Stomach (tissue), 9 donors: ENCODE results near the gene CCDC174. TPM values are rescaled to one million over a fixed set of nuclear protein-coding genes. Genes with fewer than 3 reads are reported as not detected.

Source experiments
- DNase-seq, 2 donors: peaks; one replicate each; pipeline versions ENCODE4 v3.0.0 to v3.0.0-alpha.2; 2013 to 2019
- H3K27ac ChIP-seq, 5 donors: fragments of 200-600 bp in 4 of 5; sonication (generic) in 4 of 5; one replicate each; pipeline ENCODE4 v1.5.1; 2013 to 2019; ENCODE audit warnings: mild to moderate bottlenecking in 1 of 5, moderate library complexity in 1 of 5
- H3K27me3 ChIP-seq, 3 donors: fragments of 200-600 bp; sonication (generic); one replicate each; pipeline ENCODE4 v1.5.1; 2017 to 2019; ENCODE audit warnings: mixed run types in 1 of 3
- H3K36me3 ChIP-seq, 4 donors: fragments of 200-600 bp; sonication (generic); 1 replicate in 3 of 4; 2 replicates in 1 of 4; pipeline ENCODE4 v1.5.1; 2016 to 2019
- H3K4me1 ChIP-seq, 4 donors: fragments of 200-600 bp; sonication (generic); one replicate each; pipeline ENCODE4 v1.5.1; 2016 to 2019
- H3K4me3 ChIP-seq, 4 donors: fragments of 200-600 bp; sonication (generic) in 3 of 4; one replicate each; pipeline ENCODE4 v1.5.1; 2016 to 2019; ENCODE audit warnings: mild to moderate bottlenecking in 1 of 4
- H3K9me3 ChIP-seq, 4 donors: fragments of 200-600 bp; sonication (generic); one replicate each; pipeline ENCODE4 v1.5.1; 2016 to 2019
- EP300 ChIP-seq: sonication (generic); formaldehyde crosslinking; IDR thresholded peaks from one replicate; pipeline ENCODE4 v1.6.1; 2017; ENCODE audit warnings: antibody characterized with exemption
- POLR2A ChIP-seq, 4 donors: fragments of 450-650 bp; IDR thresholded peaks; one replicate each; pipeline ENCODE4 v1.6.1; 2016; ENCODE audit warnings: antibody characterized with exemption in 4 of 4, control low read depth in 2 of 4, mild to moderate bottlenecking in 1 of 4, moderate library complexity in 1 of 4
- POLR2AphosphoS5 ChIP-seq, 3 donors: sonication (generic); formaldehyde crosslinking; IDR thresholded peaks; one replicate each; pipeline ENCODE4 v1.6.1; 2016; ENCODE audit warnings: antibody characterized with exemption in 3 of 3
- WGBS, 5 donors: extraction: QIAGEN DNeasy Blood & Tissue Kit in 3 of 5; methylation state at CpG; one replicate each; pipeline versions ENCODE4 v1.1.5 to v1.1.7; 2013 to 2018; 5-methylcytosine and 5-hydroxymethylcytosine counted together
- intact Hi-C: fragments of 100-400 bp; cut with DNase I; formaldehyde crosslinking; loops from one replicate; pipeline ENCODE4 v1.15.1; 2023; ENCODE audit warnings: low total_unique reads
- polyA plus RNA-seq, 3 donors: library from polyadenylated mRNA; stranded (reverse); fragments of 200-250 nt; gene quantifications; one replicate each; pipeline ENCODE4 v1.2.3, GENCODE V29; 2013
- total RNA-seq, 5 donors: library from RNA; depleted of rRNA; stranded (reverse); fragments of >200 nt; gene quantifications; one replicate each; pipeline versions ENCODE4 v1.1.0 to v1.2.3, GENCODE V29; 2014 to 2016
- TF ChIP-seq, protein P1 (sequence below), 7 experiments: fragments of 450-650 bp in 4 of 7; fragments of 200-600 bp in 3 of 7; sonication (generic) in 3 of 7; IDR thresholded peaks; one replicate each; pipeline ENCODE4 v1.5.1; 2016 to 2019; ENCODE audit warnings: antibody characterized with exemption in 7 of 7, control low read depth in 2 of 7, mild to moderate bottlenecking in 1 of 7
- donor health status: healthy with polysubstance abuse.
- donor health status: Bipolar disorder and iron deficiency.
- donor health status: healthy.

The CCDC174 gene
- total and polyA plus RNA-seq, 8 donors = 8.5 to 44.0 (median 19.2) TPM

GRCh38 chr3:14636496-14637087 lies 15.0 kb upstream of the CCDC174 start:
- 56 to 75% (median 73%) methylated on average over 4 of the region's 4 CpGs for WGBS, 5 donors

GRCh38 chr3:14640157-14640562 lies 11.4 kb upstream of the CCDC174 start:
- WGBS, 5 donors = 25 to 59% (median 47%) methylated on average over 10 of the region's 10 CpGs
- no peak overlapping the region for H3K4me3 ChIP-seq
- no peak overlapping the region for H3K27ac ChIP-seq
- H3K36me3 ChIP-seq = no peaks in the 10 kb centered on the region
- no peaks in the 10 kb centered on the region for H3K4me1 ChIP-seq
- TF ChIP-seq EP300 = no peak
- TF ChIP-seq POLR2A (IDR thresholded peaks at IDR 0.05) = no peak
- TF ChIP-seq, protein P1, sequence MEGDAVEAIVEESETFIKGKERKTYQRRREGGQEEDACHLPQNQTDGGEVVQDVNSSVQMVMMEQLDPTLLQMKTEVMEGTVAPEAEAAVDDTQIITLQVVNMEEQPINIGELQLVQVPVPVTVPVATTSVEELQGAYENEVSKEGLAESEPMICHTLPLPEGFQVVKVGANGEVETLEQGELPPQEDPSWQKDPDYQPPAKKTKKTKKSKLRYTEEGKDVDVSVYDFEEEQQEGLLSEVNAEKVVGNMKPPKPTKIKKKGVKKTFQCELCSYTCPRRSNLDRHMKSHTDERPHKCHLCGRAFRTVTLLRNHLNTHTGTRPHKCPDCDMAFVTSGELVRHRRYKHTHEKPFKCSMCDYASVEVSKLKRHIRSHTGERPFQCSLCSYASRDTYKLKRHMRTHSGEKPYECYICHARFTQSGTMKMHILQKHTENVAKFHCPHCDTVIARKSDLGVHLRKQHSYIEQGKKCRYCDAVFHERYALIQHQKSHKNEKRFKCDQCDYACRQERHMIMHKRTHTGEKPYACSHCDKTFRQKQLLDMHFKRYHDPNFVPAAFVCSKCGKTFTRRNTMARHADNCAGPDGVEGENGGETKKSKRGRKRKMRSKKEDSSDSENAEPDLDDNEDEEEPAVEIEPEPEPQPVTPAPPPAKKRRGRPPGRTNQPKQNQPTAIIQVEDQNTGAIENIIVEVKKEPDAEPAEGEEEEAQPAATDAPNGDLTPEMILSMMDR (IDR thresholded peaks at IDR 0.05) = no peak
- TF ChIP-seq POLR2AphosphoS5 (IDR thresholded peaks at IDR 0.05) = no peak
- DNase-seq = no peak
- intact Hi-C loops = no loop called here
- H3K9me3 ChIP-seq = no peaks in the 10 kb centered on the region
- H3K27me3 ChIP-seq = peaks cover 0 to 64% (median 14%) of the 10 kb centered on the region in 3 donors

More at GRCh38 chr3:14636496-14637087, 15.0 kb upstream of the CCDC174 start:
- H3K4me3 ChIP-seq = no peak overlapping the region
- no peaks in the 10 kb centered on the region for H3K9me3 ChIP-seq
- no peak overlapping the region for H3K27ac ChIP-seq
- TF ChIP-seq, protein P1 (IDR thresholded peaks at IDR 0.05) = no peak
- TF ChIP-seq EP300 (no peak), POLR2A (IDR thresholded peaks at IDR 0.05) (no peak), POLR2AphosphoS5 (IDR thresholded peaks at IDR 0.05) (no peak)
- intact Hi-C loops = no loop called here
- H3K36me3 ChIP-seq = no peaks in the 10 kb centered on the region
- DNase-seq = no peak
- H3K27me3 ChIP-seq = peaks cover 0 to 40% (median 11%) of the 10 kb centered on the region in 3 donors
- H3K4me1 ChIP-seq = peaks cover 0 to 4% (median 0%) of the 10 kb centered on the region in 4 donors

- Histone ChIP-seq H3K4me1 (no peaks in the 10 kb centered on the region), H3K27me3 (peaks cover 0 to 64% (median 14%) of the 10 kb centered on the region in 3 donors), H3K36me3 (no peaks in the 10 kb centered on the region), H3K27ac (no peak overlapping the region), H3K4me3 (no peak overlapping the region), H3K9me3 (no peaks in the 10 kb centered on the region)
- intact Hi-C loops = no loop called here
- no peak for DNase-seq
- no peak for TF ChIP-seq EP300
- TF ChIP-seq POLR2A (IDR thresholded peaks at IDR 0.05) = no peak
- TF ChIP-seq, protein P1 (IDR thresholded peaks at IDR 0.05) = no peak
- TF ChIP-seq POLR2AphosphoS5 (IDR thresholded peaks at IDR 0.05) = no peak
- 15 to 28% (median 17%) methylated on average over 2 of the region's 2 CpGs for WGBS, 5 donors
Measured at GRCh38 chr3:14640734-14641133, 10.8 kb upstream of the CCDC174 start.

DNA sequence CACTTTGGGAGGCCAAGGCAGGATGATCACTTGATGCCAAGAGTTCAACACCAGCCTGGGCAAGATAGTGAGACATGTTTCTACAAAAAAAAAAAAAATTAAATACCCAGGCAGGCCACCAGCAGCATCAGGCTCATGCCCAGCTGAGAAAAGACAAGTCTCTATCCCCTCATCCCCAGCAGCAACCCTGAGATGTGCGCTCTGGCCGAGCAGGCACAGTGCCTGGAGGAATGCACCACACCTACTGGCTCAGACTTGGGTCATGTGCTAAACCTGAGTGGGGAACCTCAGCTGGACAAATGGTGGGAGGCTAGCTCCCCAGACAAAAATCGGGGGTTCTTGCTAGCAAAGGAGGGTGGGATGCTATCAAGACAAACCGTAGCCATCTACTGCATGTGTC lies 10.2 kb upstream of the CCDC174 start:
- H3K27me3 ChIP-seq = peaks cover 0 to 59% (median 14%) of the 10 kb centered on the region in 3 donors
- no peaks in the 10 kb centered on the region for H3K4me1 ChIP-seq
- TF ChIP-seq EP300 = no peak
- TF ChIP-seq POLR2AphosphoS5 (IDR thresholded peaks at IDR 0.05) = no peak
- TF ChIP-seq, protein P1 (IDR thresholded peaks at IDR 0.05) = no peak
- TF ChIP-seq POLR2A (IDR thresholded peaks at IDR 0.05) = no peak
- no peaks in the 10 kb centered on the region for H3K36me3 ChIP-seq
- WGBS, 5 donors = 70 to 94% (median 84%) methylated on average over 4 of the region's 4 CpGs
- H3K9me3 ChIP-seq = no peaks in the 10 kb centered on the region
- no peak overlapping the region for H3K27ac ChIP-seq
- DNase-seq = no peak
- H3K4me3 ChIP-seq = no peak overlapping the region
- intact Hi-C loops = no loop called here
